ENCODE results near the gene NEDD4L.

NEDD4L gene

GRCh38 chr18:58323866-58324762 lies 280.1 kb downstream of the NEDD4L start:
- DNase-seq (ENCODE audit: extremely low spot score): no peak
- ChIA-PET POLR2A (no interaction called here), CTCF (interaction anchor here (1.1 kb wide), 1 partner anchor 9 kb away, joined by 3 read pairs; no protein-coding TSS in a partner anchor)
- TF ChIP-seq, protein P1, sequence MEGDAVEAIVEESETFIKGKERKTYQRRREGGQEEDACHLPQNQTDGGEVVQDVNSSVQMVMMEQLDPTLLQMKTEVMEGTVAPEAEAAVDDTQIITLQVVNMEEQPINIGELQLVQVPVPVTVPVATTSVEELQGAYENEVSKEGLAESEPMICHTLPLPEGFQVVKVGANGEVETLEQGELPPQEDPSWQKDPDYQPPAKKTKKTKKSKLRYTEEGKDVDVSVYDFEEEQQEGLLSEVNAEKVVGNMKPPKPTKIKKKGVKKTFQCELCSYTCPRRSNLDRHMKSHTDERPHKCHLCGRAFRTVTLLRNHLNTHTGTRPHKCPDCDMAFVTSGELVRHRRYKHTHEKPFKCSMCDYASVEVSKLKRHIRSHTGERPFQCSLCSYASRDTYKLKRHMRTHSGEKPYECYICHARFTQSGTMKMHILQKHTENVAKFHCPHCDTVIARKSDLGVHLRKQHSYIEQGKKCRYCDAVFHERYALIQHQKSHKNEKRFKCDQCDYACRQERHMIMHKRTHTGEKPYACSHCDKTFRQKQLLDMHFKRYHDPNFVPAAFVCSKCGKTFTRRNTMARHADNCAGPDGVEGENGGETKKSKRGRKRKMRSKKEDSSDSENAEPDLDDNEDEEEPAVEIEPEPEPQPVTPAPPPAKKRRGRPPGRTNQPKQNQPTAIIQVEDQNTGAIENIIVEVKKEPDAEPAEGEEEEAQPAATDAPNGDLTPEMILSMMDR (IDR thresholded peaks at IDR 0.05; ENCODE audit: control extremely low read depth, extremely low read depth, low read depth, missing control alignments): no peak

- no peak for DNase-seq (ENCODE audit: extremely low spot score)
- CTCF ChIA-PET: interaction anchor here (1.8 kb wide), 1 partner anchor 9 kb away, joined by 9 read pairs; no protein-coding TSS in a partner anchor
- TF ChIP-seq, protein P1 (IDR thresholded peaks at IDR 0.05; ENCODE audit: control extremely low read depth, extremely low read depth, low read depth, missing control alignments): no peak
- POLR2A ChIA-PET: no interaction called here
Measured at GRCh38 chr18:58324824-58325480, 280.9 kb downstream of the NEDD4L start.

DNA sequence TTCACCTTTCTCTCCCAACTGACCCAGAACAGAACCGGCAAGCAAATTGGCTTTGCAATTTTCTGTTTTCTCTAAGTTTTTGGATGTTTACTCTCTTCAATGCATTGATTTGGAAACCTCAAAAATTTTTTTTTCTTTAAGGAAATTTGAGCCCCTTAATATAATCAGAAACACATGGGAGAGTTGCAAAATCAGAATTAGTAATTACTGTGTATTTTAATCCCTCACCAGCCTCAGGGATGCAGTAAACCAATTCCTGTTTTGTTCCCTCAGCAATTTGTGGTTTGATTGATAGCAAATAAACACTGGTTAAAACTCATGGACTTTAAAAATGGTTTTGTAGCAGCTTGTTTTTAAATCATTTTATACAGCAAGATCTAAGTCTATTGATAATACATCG lies 281.5 kb downstream of the NEDD4L start:
- DNase-seq (ENCODE audit: extremely low spot score): no peak
- POLR2A ChIA-PET: no interaction called here
- CTCF ChIA-PET: interaction anchor here (0.8 to 1.8 kb wide), 2 partner anchors 9 to 36 kb away, joined by 3 to 9 read pairs; no protein-coding TSS in a partner anchor
- TF ChIP-seq, protein P1 (IDR thresholded peaks at IDR 0.05; ENCODE audit: control extremely low read depth, extremely low read depth, low read depth, missing control alignments): no peak

GRCh38 chr18:58334061-58334460 lies 290.0 kb downstream of the NEDD4L start:
- DNase-seq (ENCODE audit: extremely low spot score): no peak
- TF ChIP-seq, protein P1 (IDR thresholded peaks at IDR 0.05; ENCODE audit: control extremely low read depth, extremely low read depth, low read depth, missing control alignments): no peak
- POLR2A ChIA-PET: no interaction called here
- CTCF ChIA-PET: interaction anchor here (1.3 kb wide), 1 partner anchor 153 kb away, joined by 3 read pairs; no protein-coding TSS in a partner anchor

GRCh38 chr18:58335223-58335622 lies 291.2 kb downstream of the NEDD4L start:
- TF ChIP-seq, protein P1 (IDR thresholded peaks at IDR 0.05; ENCODE audit: control extremely low read depth, extremely low read depth, low read depth, missing control alignments): no peak
- no peak for DNase-seq (ENCODE audit: extremely low spot score)
- ChIA-PET POLR2A (no interaction called here), CTCF (interaction anchor here (1.1 to 1.7 kb wide), 4 partner anchors 10 to 428 kb away, joined by 3 to 7 read pairs (median 4); no protein-coding TSS in a partner anchor)

GRCh38 chr18:58335821-58336220 lies 291.8 kb downstream of the NEDD4L start:
- ChIA-PET POLR2A (no interaction called here), CTCF (interaction anchor here (1.1 to 1.7 kb wide), 3 partner anchors 9 to 428 kb away, joined by 4 to 7 read pairs (median 5); no protein-coding TSS in a partner anchor)
- no peak for DNase-seq (ENCODE audit: extremely low spot score)
- TF ChIP-seq, protein P1 (IDR thresholded peaks at IDR 0.05; ENCODE audit: control extremely low read depth, extremely low read depth, low read depth, missing control alignments): no peak
